Activated T-cell treated with anti-CD3 and anti-CD28 coated beads, Interleukin-2, amount 50 U/mL, for 48 hours (primary cell): ENCODE measurements around the gene EBPL.
A peak's percentile ranks its signal among the peaks of the same experiment; 100 is the strongest.
"Not testable (repeated sequence)": the region's sequence is repeated elsewhere in the genome, so short reads cannot be mapped to it uniquely, and the experiment has no call there.

ENCODE experiments used
- DNase-seq, 2 experiments: peaks; one replicate each; pipeline ENCODE4 v3.0.0-alpha.2; 2020

The EBPL gene

DNA sequence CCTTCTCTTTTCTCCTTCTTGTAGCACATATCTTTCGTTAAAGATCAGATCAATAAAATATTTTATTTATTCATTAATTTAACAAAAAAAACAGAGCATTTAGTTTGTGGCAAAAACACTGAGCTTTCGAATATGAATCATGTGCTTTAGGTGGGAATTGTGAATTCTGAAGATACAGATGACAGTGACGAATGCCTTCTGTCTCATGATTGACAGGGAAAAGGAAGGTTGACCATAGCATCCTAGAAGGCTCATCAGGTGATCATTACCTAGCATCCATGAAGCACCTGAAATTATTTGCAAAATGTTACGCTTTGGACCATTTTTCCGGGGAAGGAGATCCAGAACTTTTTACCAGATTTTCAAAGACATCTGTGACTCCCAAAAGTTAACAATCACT lies 59.1 kb downstream of the EBPL start:
- no peak for DNase-seq

GRCh38 chr13:49630580-49630979 lies 60.7 kb downstream of the EBPL start:
- no peak for DNase-seq

- no peak for DNase-seq
These were observed 61.3 kb downstream of the EBPL start for GRCh38 chr13:49629947-49630346.

GRCh38 chr13:49629196-49629938 lies 61.9 kb downstream of the EBPL start:
- DNase-seq = no peak

DNA sequence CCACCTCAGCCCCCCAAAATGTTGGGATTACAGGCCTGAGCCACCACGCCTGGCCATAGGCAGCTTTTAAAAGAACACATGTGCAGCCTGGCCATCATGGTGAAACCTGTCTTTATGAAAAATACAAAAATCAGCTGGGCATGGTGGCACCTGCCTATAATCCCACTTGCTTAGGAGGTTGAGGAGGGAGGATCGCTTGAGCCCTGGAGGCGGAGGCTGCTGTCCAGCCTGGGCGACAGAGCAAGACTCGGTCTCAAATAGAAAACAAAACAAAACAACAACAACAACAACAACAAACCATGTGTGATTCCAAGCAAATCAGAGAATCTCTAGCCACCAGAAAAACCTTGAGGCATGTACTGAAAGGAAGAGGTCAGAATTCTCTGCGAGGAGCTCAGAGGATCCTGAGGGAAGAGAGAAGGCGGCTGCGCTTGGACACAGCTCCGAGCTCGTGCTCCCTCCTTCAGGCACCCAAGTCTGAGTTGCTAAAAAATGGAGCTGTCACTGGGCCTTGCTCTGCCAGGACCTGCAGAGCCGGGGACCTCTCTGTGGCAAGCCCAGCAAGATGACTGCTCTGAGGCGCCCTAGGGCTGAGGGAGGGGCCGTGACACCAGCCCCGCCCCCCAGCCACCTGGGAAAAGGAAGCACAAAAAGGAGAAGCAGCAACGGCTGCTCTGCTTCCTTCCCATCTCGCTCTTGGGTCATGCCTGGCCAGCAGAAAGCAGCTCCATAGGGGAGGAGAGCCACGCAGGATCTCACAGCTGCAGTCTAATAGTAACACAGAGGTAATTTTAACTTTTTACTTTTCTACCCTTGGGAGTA lies 63.2 kb downstream of the EBPL start, which contains the start of gene ARL11:
ARL11 (plus strand) TSS at position 677 of the 822 bp plus-strand sequence. CDS start 1,941 bp downstream, outside the sequence.
- DNase-seq = peak; percentile 71 to 76

DNA sequence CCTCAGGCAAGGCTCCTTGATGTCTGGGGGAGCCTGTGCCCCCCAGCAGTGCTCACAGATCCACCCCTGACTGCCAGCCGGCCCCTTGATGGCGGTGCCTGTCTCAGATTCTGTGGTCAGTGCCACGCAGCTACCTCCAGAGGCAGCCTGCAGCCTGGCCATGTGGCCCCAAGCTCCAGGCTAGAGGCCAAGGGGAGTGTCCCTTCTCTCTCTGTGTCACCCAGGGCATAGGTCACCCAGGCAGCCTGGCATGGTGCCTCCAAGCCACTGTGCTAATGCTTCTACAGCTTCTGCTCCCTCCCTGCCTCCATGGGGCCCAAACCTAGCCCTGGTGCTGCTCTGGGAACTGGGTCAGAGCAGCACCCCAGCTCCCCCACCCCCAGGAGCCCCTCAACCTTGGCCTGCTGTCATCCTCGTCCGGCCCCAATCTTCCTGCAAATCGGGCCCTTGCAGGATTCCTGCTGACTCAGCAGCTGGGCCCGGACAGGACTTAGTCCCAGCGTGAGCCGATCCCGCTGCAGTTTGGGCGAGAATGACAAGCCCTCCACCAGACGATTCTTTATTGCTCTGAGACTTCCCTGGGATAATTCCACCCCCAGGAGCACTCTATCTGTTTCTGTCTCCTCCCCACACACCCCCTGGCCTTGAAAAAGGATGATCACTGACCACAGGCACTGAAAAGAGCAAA lies 65.8 kb downstream of the EBPL start:
- no peak for DNase-seq

- DNase-seq = no peak
These were observed 67.1 kb downstream of the EBPL start for GRCh38 chr13:49624229-49624628.

DNA sequence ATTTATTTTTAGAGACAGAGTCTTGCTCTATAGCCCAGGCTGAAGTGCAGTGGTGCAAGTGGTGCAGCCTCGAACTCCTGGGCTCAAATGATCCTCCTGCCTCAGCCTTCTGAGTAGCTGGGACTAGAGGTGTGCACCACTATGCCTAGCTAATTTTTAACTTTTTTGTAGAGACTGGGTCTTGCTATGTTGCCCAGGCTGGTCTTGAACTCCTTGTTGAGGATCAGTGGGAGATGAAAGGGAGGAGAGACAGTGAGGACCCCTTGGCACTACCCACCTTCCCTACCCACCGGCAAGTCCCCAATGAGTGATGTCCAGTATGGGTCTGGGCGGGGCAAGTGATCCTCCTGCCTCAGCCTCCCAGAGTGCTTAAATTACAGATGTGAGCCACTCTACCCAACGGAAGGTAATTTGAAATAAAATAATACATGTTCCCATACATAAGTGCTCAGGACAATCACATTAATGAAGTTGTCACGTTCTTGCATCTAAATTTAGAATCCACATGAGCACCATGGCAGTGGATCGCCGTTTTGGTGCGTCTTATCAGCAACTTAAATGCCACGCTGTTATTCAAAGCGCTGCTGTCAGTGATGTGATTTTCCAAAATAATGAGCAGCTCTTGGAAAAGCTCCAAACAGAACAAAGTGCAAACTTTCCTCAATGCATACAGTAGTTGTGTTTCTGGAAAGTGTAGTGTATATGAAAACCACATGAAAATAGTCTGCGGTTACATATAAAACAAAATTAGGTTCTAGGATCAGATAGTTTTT lies 68.9 kb downstream of the EBPL start:
- DNase-seq = no peak

DNA sequence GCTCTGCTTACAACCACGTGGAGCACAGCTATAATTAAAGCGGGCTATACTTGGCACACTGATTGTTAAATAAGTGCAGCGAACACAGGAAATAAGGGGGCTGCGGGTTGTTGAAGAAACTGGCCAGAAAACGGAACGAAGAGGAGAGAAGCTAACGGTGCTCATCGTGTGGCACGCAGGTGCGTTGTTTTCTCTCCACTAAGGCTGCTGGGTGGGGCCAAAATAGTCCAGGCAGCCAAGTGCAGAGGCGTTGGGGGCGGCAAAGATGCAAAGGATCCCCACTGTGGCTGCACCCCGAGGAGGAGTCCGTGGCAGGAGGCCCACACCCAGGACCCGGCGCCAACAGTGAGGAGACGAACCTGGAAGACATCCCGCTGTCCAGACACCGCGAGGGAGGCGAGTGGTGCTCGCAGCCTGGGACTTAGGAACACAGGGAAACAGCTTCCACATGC lies 71.1 kb downstream of the EBPL start:
- DNase-seq = peak; percentile 24 to 36

- DNase-seq = no peak
These were observed 74.6 kb downstream of the EBPL start for GRCh38 chr13:49616676-49617065.

GRCh38 chr13:49615836-49616675 lies 75.2 kb downstream of the EBPL start:
- no peak for DNase-seq

DNA sequence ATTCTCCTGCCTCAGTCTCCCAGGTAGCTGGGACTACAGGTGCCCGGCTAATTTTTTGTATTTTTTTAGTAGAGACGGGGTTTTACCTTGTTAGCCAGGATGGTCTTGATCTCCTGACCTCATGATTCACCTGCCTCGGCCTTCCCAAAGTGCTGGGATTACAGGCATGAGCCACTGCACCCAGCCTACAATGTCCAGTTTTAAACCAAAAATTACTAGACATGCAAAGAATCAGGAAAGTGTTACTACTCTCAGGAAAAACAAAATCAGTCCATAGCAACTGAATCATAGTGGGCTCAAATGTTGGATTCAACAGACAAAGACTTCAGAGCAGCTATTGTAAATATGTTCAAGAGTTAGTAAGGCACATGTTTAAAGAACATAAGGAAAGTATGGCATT lies 79.2 kb downstream of the EBPL start:
- DNase-seq = not testable (repeated sequence)
